HepG2 (cell line): ENCODE data around the gene COX4I1. TPM values are rescaled to one million over a fixed set of nuclear protein-coding genes. Genes with fewer than 3 reads are reported as not detected.

ENCODE experiments used
- ATAC-seq: fragments of 200-7000 bp; cut with Tn5 transposase; 3 replicates; pipeline ENCODE4 v1.9.1; 2020; ENCODE audit warnings: mild to moderate bottlenecking, moderate library complexity
- BruUV-seq: library from RNA; stranded (reverse); fragments of 400-500 nt; replicated peaks from 2 replicates; lab custom pipeline; 2021; lab: Mats Ljungman, UMichigan
- CTCF ChIA-PET: fragments of 300-600 bp; formaldehyde crosslinking; extraction: SDS; loops from one replicate; lab custom pipeline; 2021; ENCODE audit warnings: low total read pairs, inconsistent platforms, low intra/inter-chr PET ratio; lab: Yijun Ruan, JAX
- POLR2A ChIA-PET: fragments of 350-600 bp; sonication (Branson Sonifier 250); formaldehyde crosslinking; loops from one replicate; lab custom pipeline; 2020; ENCODE audit warnings: antibody characterized with exemption, inconsistent platforms; lab: Yijun Ruan, JAX
- DNase-seq: peaks from one replicate; pipeline ENCODE4 v3.0.0-alpha.2; 2015; ENCODE audit warnings: low spot score
- FAIRE-seq: peaks from 3 replicates; lab custom pipeline; 2011; peaks lifted over from hg19 to GRCh38; lab: Jason Lieb, UNC
- H2AFZ ChIP-seq: one replicate; pipeline ENCODE4 v1.6.1; 2011; ENCODE audit warnings: low read length, inconsistent platforms
- H3K27ac ChIP-seq: fragments of 300-600 bp; 3 replicates; pipeline ENCODE4 v1.8.0; 2011; ENCODE audit warnings: mixed run types, mild to moderate bottlenecking, mixed read lengths, low read length, inconsistent platforms; ENCODE audit not compliant: insufficient read depth; ENCODE audit errors: extremely low read length
- H3K27me3 ChIP-seq, 2 experiments: fragments of 200-600 bp in 1 of 2; 2 replicates in 1 of 2; 3 replicates in 1 of 2; pipeline versions ENCODE4 v1.6.0 to v1.8.0; 2011; ENCODE audit warnings: low read length in 2 of 2, mild to moderate bottlenecking in 2 of 2, moderate library complexity in 2 of 2, inconsistent platforms in 1 of 2; ENCODE audit not compliant: insufficient read depth in 2 of 2, control insufficient read depth in 1 of 2
- H3K36me3 ChIP-seq, 2 experiments: fragments of 200-600 bp in 1 of 2; replicated peaks in 1 of 2; 2 replicates in 1 of 2; 3 replicates in 1 of 2; pipeline versions ENCODE4 v1.5.1 to v1.8.0; 2011; ENCODE audit warnings: low read length in 2 of 2, inconsistent platforms in 1 of 2; ENCODE audit not compliant: insufficient read depth in 2 of 2, control insufficient read depth in 1 of 2
- H3K4me1 ChIP-seq: 2 replicates; pipeline ENCODE4 v1.5.1; 2012; ENCODE audit warnings: low read length, inconsistent platforms; ENCODE audit not compliant: insufficient read depth
- H3K4me2 ChIP-seq: 2 replicates; pipeline ENCODE4 v1.6.0; 2011; ENCODE audit warnings: low read depth, low read length, inconsistent platforms
- H3K4me3 ChIP-seq, 3 experiments: fragments of 200-600 bp in 1 of 3; sonication (generic), shearing (Covaris generic) in 1 of 3; replicated peaks in 1 of 3; 2 replicates each; pipeline ENCODE4 v1.5.1; 2011 to 2016; ENCODE audit warnings: low read length in 3 of 3, inconsistent platforms in 2 of 3, low read depth in 2 of 3, mild to moderate bottlenecking in 2 of 3, control low read depth in 1 of 3, mixed read lengths in 1 of 3; ENCODE audit not compliant: insufficient read depth in 1 of 3
- H3K79me2 ChIP-seq: one replicate; pipeline ENCODE4 v1.6.1; 2011; ENCODE audit warnings: low read length, inconsistent platforms; ENCODE audit not compliant: insufficient read depth
- H3K9ac ChIP-seq: 2 replicates; pipeline ENCODE4 v1.6.0; 2011; ENCODE audit warnings: mild to moderate bottlenecking, low read depth, low read length, inconsistent platforms; ENCODE audit not compliant: insufficient read depth
- H3K9me3 ChIP-seq: 2 replicates; pipeline ENCODE4 v1.5.1; 2012; ENCODE audit warnings: mild to moderate bottlenecking, low read length
- H4K20me1 ChIP-seq: 2 replicates; pipeline ENCODE4 v1.6.0; 2011; ENCODE audit warnings: inconsistent platforms, mild to moderate bottlenecking, low read length, moderate library complexity; ENCODE audit not compliant: insufficient read depth
- BRD4 ChIP-seq: sonication (generic); formaldehyde crosslinking; IDR thresholded peaks from 2 replicates; pipeline ENCODE4 v1.4.0; 2020; ENCODE audit warnings: missing genetic modification reagents
- DR1 ChIP-seq: sonication (generic); formaldehyde crosslinking; IDR thresholded peaks from 2 replicates; pipeline ENCODE4 v1.8.0; 2021; ENCODE audit warnings: mild to moderate bottlenecking, missing genetic modification reagents, inconsistent platforms
- GFI1 ChIP-seq: sonication (generic); formaldehyde crosslinking; IDR thresholded peaks from 2 replicates; pipeline ENCODE4 v1.5.0; 2020; ENCODE audit warnings: missing genetic modification reagents, mild to moderate bottlenecking, borderline replicate concordance
- KLF6 ChIP-seq: IDR thresholded peaks from 2 replicates; pipeline ENCODE4 v1.8.0; 2016; ENCODE audit warnings: missing biosample characterization, missing genetic modification reagents
- SRSF9 ChIP-seq: fragments of 200-400 bp; formaldehyde crosslinking; IDR thresholded peaks from 2 replicates; pipeline ENCODE4 v1.6.1; 2018; ENCODE audit warnings: borderline replicate concordance, mild to moderate bottlenecking, low read depth, low read length; ENCODE audit not compliant: insufficient read depth, poor library complexity, severe bottlenecking
- STAG1 ChIP-seq: sonication (generic); formaldehyde crosslinking; IDR thresholded peaks from 2 replicates; pipeline ENCODE4 v1.4.0; 2020; ENCODE audit warnings: missing genetic modification reagents
- ZBTB20 ChIP-seq: sonication (generic); formaldehyde crosslinking; IDR thresholded peaks from 2 replicates; pipeline ENCODE4 v1.8.1; 2023; ENCODE audit warnings: missing genetic modification reagents, low read depth, mild to moderate bottlenecking, borderline replicate concordance
- ZNF253 ChIP-seq: sonication (generic); formaldehyde crosslinking; IDR thresholded peaks from 2 replicates; pipeline ENCODE4 v1.8.0; 2022; ENCODE audit warnings: mild to moderate bottlenecking, missing genetic modification reagents, borderline replicate concordance
- ZNF282 ChIP-seq: fragments of 450-650 bp; IDR thresholded peaks from 2 replicates; pipeline ENCODE4 v1.6.1; 2018; ENCODE audit not compliant: partially characterized antibody
- ZNF3 ChIP-seq: IDR thresholded peaks from 2 replicates; pipeline ENCODE4 v1.7.0; 2017; ENCODE audit warnings: inconsistent platforms
- ZNF33B ChIP-seq: sonication (generic); formaldehyde crosslinking; IDR thresholded peaks from 2 replicates; pipeline ENCODE4 v1.5.1; 2020; ENCODE audit warnings: mild to moderate bottlenecking, missing genetic modification reagents
- ZNF678 ChIP-seq: sonication (generic); formaldehyde crosslinking; IDR thresholded peaks from 2 replicates; pipeline ENCODE4 v1.4.0; 2020; ENCODE audit warnings: mild to moderate bottlenecking, missing genetic modification reagents
- ZNF816 ChIP-seq: sonication (generic); formaldehyde crosslinking; IDR thresholded peaks from 2 replicates; pipeline ENCODE4 v1.8.0; 2022; ENCODE audit warnings: missing genetic modification reagents, mild to moderate bottlenecking, borderline replicate concordance
- WGBS: methylation state at CpG from one replicate; pipeline ENCODE4 v1.1.6; 2017; ENCODE audit warnings: low lambda C conversion rate; 5-methylcytosine and 5-hydroxymethylcytosine counted together
- in situ Hi-C: cut with HindIII; loops from 2 replicates; pipeline ENCODE4 v1.10.0; 2017; ENCODE audit warnings: low pct_unique_long_range_greater_than_20kb; ENCODE audit not compliant: extremely low pct_ligation_motif_present
- intact Hi-C: fragments of 100-400 bp; cut with micrococcal nuclease; formaldehyde crosslinking; loops from one replicate; pipeline ENCODE4 v1.10.0; 2022; ENCODE audit not compliant: unreplicated experiment
- polyA plus RNA-seq, 8 experiments: library from polyadenylated mRNA; depleted of rRNA in 3 of 8; stranded (reverse) in 7 of 8; unstranded in 1 of 8; fragments of >200 nt; fragmentation: Illumina TruSeq in 4 of 8; extraction: Trizol in 4 of 8; gene quantifications; 2 replicates each; pipeline versions ENCODE4 v1.2.1 to v1.2.3, GENCODE V29; 2011 to 2016; ENCODE audit warnings: low read depth in 4 of 8, missing spikeins in 1 of 8, mixed read lengths in 1 of 8; ENCODE audit not compliant: insufficient read depth in 1 of 8
- total RNA-seq, 5 experiments: library from RNA; depleted of rRNA; stranded (reverse); fragments of >200 nt; fragmentation: Illumina TruSeq; extraction: Trizol; gene quantifications; 2 replicates each; pipeline ENCODE4 v1.2.3, GENCODE V29; 2016; ENCODE audit warnings: low read depth in 1 of 5
- TF ChIP-seq, protein P1 (sequence below): sonication (generic); formaldehyde crosslinking; IDR thresholded peaks from 2 replicates; pipeline ENCODE4 v1.5.1; 2020; ENCODE audit warnings: missing genetic modification reagents, mild to moderate bottlenecking, borderline replicate concordance
- TF ChIP-seq, protein P2 (sequence below): sonication (generic); formaldehyde crosslinking; IDR thresholded peaks from 2 replicates; pipeline ENCODE4 v1.4.0; 2020; ENCODE audit warnings: missing genetic modification reagents

The COX4I1 gene
- total and polyA plus RNA-seq, 2 of the 13 experiments (the other 11 are each of a cell fraction or from before 2014, with no cell fraction given) = 658 to 902 TPM

DNA sequence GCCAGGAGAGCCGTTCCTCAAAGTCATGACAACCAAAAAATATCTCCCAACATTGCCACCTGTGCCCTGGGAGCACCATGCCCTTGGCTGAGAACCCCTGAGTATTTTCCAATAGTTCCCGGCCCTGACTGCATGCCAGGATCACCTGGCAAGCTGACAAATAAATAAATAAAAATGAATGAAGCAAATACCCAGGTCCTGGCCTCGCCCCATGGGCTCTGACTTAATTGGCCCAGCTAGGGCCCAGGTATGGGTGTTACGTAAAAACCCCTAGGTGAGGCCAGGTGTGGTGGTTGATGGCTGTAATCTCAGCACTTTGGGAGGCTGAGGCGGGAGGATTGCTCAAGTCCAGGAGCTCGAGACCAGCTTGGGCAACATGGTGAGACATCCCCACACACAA, 45.9 kb upstream of the COX4I1 start:
- H3K4me3 ChIP-seq = no peak overlapping the region
- ATAC-seq (no peak), DNase-seq (no peak), FAIRE-seq (no peak)
- H3K27me3 ChIP-seq = peaks cover 37 to 81% of the 10 kb centered on the region in 2 experiments
- POLR2A ChIA-PET = no interaction called here
- no peak overlapping the region for H3K4me2 ChIP-seq
- H3K9ac ChIP-seq = no peak overlapping the region
- intact Hi-C loops (no loop called here), in situ Hi-C loops (no loop called here)
- no peaks in the 10 kb centered on the region for H3K36me3 ChIP-seq
- BruUV-seq = no TSS peak
- 23% methylated on average over 6 of the region's 6 CpGs for WGBS
- H3K27ac ChIP-seq = no peak overlapping the region
- CTCF ChIA-PET = no interaction called here
- H4K20me1 ChIP-seq = peaks cover 8% of the 10 kb centered on the region; the same call in 1 of the 2 replicates
- H3K4me1 ChIP-seq = 0 out of 2 replicates have a peak, but pooled peaks cover 22% of the 10 kb centered on the region
- no peak for TF ChIP-seq SRSF9
- no peak for TF ChIP-seq ZNF253
- no peak for TF ChIP-seq ZNF816 (CRISPR knock-in tag)
- no peaks in the 10 kb centered on the region for H3K9me3 ChIP-seq
- no peaks in the 10 kb centered on the region for H3K79me2 ChIP-seq
- H2AFZ ChIP-seq = no peak overlapping the region

DNA sequence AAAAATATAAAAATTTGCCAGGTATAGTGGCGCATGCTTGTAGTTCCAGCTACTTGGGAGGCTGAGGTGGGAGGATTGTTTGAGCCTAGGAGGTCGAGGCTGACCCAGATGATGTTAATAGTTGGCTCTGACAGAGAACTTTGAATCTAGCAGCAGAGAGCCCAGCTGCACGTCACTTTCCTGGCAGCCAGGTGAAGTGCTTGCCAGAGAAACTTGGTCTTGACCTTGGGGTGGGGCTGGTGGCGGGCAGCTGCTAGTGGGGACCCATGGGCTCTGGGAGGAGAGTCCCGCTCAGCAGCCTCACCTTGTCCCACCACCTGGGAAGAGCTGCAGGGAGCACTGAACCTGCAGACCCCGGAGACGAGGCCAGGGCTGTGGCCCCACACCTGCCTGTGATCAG, 45.5 kb upstream of the COX4I1 start:
- 27% methylated on average over 3 of the region's 7 CpGs for WGBS
- DNase-seq (no peak), FAIRE-seq (no peak), ATAC-seq (no peak)
- intact Hi-C loops = no loop called here
- H3K27ac ChIP-seq = no peak overlapping the region
- 0 out of 2 replicates have a peak, but pooled peaks cover 22% of the 10 kb centered on the region for H3K4me1 ChIP-seq
- H3K4me3 ChIP-seq = no peak overlapping the region
- no TSS peak for BruUV-seq
- H2AFZ ChIP-seq = no peak overlapping the region
- no peak overlapping the region for H3K4me2 ChIP-seq
- H4K20me1 ChIP-seq = peaks cover 8% of the 10 kb centered on the region; the same call in 1 of the 2 replicates
- no peaks in the 10 kb centered on the region for H3K9me3 ChIP-seq
- in situ Hi-C loops = no loop called here
- H3K27me3 ChIP-seq = peaks cover 37 to 85% of the 10 kb centered on the region in 2 experiments
- ChIA-PET CTCF (no interaction called here), POLR2A (no interaction called here)
- H3K79me2 ChIP-seq = no peaks in the 10 kb centered on the region
- TF ChIP-seq ZNF282 (no peak), ZNF678 (no peak), GFI1 (CRISPR knock-in tag) (no peak), STAG1 (CRISPR knock-in tag) (no peak), ZNF33B (no peak), KLF6 (CRISPR knock-in tag) (no peak), ZNF3 (CRISPR knock-in tag) (no peak), BRD4 (CRISPR knock-in tag) (no peak), ZBTB20 (CRISPR knock-in tag) (no peak), DR1 (no peak)
- TF ChIP-seq, protein P1, sequence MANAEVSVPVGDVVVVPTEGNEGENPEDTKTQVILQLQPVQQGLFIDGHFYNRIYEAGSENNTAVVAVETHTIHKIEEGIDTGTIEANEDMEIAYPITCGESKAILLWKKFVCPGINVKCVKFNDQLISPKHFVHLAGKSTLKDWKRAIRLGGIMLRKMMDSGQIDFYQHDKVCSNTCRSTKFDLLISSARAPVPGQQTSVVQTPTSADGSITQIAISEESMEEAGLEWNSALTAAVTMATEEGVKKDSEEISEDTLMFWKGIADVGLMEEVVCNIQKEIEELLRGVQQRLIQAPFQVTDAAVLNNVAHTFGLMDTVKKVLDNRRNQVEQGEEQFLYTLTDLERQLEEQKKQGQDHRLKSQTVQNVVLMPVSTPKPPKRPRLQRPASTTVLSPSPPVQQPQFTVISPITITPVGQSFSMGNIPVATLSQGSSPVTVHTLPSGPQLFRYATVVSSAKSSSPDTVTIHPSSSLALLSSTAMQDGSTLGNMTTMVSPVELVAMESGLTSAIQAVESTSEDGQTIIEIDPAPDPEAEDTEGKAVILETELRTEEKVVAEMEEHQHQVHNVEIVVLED (CRISPR knock-in tag) = no peak
- TF ChIP-seq, protein P2, sequence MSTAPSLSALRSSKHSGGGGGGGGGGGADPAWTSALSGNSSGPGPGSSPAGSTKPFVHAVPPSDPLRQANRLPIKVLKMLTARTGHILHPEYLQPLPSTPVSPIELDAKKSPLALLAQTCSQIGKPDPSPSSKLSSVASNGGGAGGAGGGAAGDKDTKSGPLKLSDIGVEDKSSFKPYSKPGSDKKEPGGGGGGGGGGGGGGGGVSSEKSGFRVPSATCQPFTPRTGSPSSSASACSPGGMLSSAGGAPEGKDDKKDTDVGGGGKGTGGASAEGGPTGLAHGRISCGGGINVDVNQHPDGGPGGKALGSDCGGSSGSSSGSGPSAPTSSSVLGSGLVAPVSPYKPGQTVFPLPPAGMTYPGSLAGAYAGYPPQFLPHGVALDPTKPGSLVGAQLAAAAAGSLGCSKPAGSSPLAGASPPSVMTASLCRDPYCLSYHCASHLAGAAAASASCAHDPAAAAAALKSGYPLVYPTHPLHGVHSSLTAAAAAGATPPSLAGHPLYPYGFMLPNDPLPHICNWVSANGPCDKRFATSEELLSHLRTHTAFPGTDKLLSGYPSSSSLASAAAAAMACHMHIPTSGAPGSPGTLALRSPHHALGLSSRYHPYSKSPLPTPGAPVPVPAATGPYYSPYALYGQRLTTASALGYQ (CRISPR knock-in tag) = no peak
- no peaks in the 10 kb centered on the region for H3K36me3 ChIP-seq
- H3K9ac ChIP-seq = no peak overlapping the region
